ENCODE results near the gene LRG1. TPM values are rescaled to one million over a fixed set of nuclear protein-coding genes. Genes with fewer than 3 reads are reported as not detected.

LRG1 gene
- total and polyA plus RNA-seq, 9 of the 15 experiments (the other 6 are each of a cell fraction or from before 2014, with no cell fraction given), result 1.5 to 11.9 (median 8.7) TPM

- no peak for TF ChIP-seq TAF15 (IDR thresholded peaks at IDR 0.05; ENCODE audit: low read depth, low read length)
- TF ChIP-seq SRSF1 (IDR thresholded peaks at IDR 0.05; ENCODE audit: low read depth, low read length), result no peak
- TF ChIP-seq ZNF583 (CRISPR knock-in tag; IDR thresholded peaks at IDR 0.05), result no peak
- no peak for TF ChIP-seq CLOCK (CRISPR knock-in tag; IDR thresholded peaks at IDR 0.05; ENCODE audit: borderline replicate concordance)
- no peak for TF ChIP-seq CREBBP (IDR thresholded peaks at IDR 0.05; ENCODE audit: low read depth, low read length)
- TF ChIP-seq NONO (IDR thresholded peaks at IDR 0.05; ENCODE audit: low read depth in 2 of 2, low read length in 1 of 2), result no peak
- no peak for TF ChIP-seq ASH1L (IDR thresholded peaks at IDR 0.05; ENCODE audit: borderline replicate concordance, low read depth, partially characterized antibody)
- no peak for TF ChIP-seq GATAD2A (IDR thresholded peaks at IDR 0.05)
Observed at GRCh38 chr19:4550018-4550417, 10.2 kb upstream of the LRG1 start (continued).

GRCh38 chr19:4548238-4548584, 8.4 kb upstream of the LRG1 start:
- peaks cover 0 to 36% of the 10 kb centered on the region in 2 experiments; a peak in 4 of 5 replicates for H3K4me1 ChIP-seq (replicated peaks in 1 of 2; ENCODE audit: control insufficient read depth in 2 of 2, insufficient read depth in 2 of 2, low read length in 2 of 2)
- H3K27me3 ChIP-seq (ENCODE audit: control insufficient read depth in 2 of 2, insufficient read depth in 2 of 2, low read length in 2 of 2), result no peaks in the 10 kb centered on the region
- H3K4me2 ChIP-seq (ENCODE audit: insufficient read depth, low read length), result no peak overlapping the region
- H2AFZ ChIP-seq (ENCODE audit: low read depth, low read length), result no peak overlapping the region
- TF ChIP-seq MAX (CRISPR knock-in tag; IDR thresholded peaks at IDR 0.05), result peak; percentile 33; the same call in 1 of the 2 replicates
- TF ChIP-seq ZEB2 (IDR thresholded peaks at IDR 0.05), result no peak
- TF ChIP-seq JUND (IDR thresholded peaks at IDR 0.05; ENCODE audit: borderline replicate concordance, low read depth, low read length), result no peak
- no peak for TF ChIP-seq JUND (tag; IDR thresholded peaks at IDR 0.05; ENCODE audit: borderline replicate concordance, low read depth, low read length)
- 0 out of 2 replicates have a peak, but pooled peaks have one; percentile 15 for TF ChIP-seq USF1 (CRISPR knock-in tag; IDR thresholded peaks at IDR 0.05)
- no peak overlapping the region for H3K27ac ChIP-seq (ENCODE audit: extremely low read depth, low read depth, low read length)
- H3K4me3 ChIP-seq, result no peak overlapping the region
- ChIA-PET POLR2A (interaction anchor here (0.8 to 1.1 kb wide), 2 partner anchors 8 to 9 kb away, joined by 3 to 4 read pairs; no protein-coding TSS in a partner anchor), CTCF (ENCODE audit: low intra/inter-chr PET ratio) (no interaction called here)
- in situ Hi-C loops (cut with MboI), result no loop called here
- DNase-seq (ENCODE audit: extremely low read depth in 1 of 4, low spot score in 3 of 4) (no peak), FAIRE-seq (no peak), ATAC-seq (no peak)
- intact Hi-C loops (cut with micrococcal nuclease), result no loop called here
- WGBS (ENCODE audit: insufficient coverage, low coverage, missing lambda C conversion rate), result 61% methylated on average over 13 of the region's 14 CpGs
- no TSS peak for BruUV-seq (replicated peaks)
- H3K79me2 ChIP-seq (ENCODE audit: control insufficient read depth, insufficient read depth, low read length), result no peaks in the 10 kb centered on the region
- no peak overlapping the region for H3K9ac ChIP-seq (ENCODE audit: insufficient read depth in 1 of 2, low read depth in 2 of 2, low read length in 2 of 2)
- no peaks in the 10 kb centered on the region for H4K20me1 ChIP-seq (replicated peaks; ENCODE audit: control insufficient read depth, insufficient read depth, low read length)
- H3K9me1 ChIP-seq (ENCODE audit: control insufficient read depth, insufficient read depth, low read length), result no peaks in the 10 kb centered on the region
- H3K36me3 ChIP-seq (ENCODE audit: control insufficient read depth, insufficient read depth, low read length), result no peaks in the 10 kb centered on the region
- no peaks in the 10 kb centered on the region for H3K9me3 ChIP-seq (replicated peaks; ENCODE audit: control insufficient read depth, insufficient read depth, low read depth, low read length)
